ENCODE data around the gene MPZL3.

GRCh38 chr11:118241764-118242098, 10.4 kb downstream of the MPZL3 start:
- TF ChIP-seq, protein P1, sequence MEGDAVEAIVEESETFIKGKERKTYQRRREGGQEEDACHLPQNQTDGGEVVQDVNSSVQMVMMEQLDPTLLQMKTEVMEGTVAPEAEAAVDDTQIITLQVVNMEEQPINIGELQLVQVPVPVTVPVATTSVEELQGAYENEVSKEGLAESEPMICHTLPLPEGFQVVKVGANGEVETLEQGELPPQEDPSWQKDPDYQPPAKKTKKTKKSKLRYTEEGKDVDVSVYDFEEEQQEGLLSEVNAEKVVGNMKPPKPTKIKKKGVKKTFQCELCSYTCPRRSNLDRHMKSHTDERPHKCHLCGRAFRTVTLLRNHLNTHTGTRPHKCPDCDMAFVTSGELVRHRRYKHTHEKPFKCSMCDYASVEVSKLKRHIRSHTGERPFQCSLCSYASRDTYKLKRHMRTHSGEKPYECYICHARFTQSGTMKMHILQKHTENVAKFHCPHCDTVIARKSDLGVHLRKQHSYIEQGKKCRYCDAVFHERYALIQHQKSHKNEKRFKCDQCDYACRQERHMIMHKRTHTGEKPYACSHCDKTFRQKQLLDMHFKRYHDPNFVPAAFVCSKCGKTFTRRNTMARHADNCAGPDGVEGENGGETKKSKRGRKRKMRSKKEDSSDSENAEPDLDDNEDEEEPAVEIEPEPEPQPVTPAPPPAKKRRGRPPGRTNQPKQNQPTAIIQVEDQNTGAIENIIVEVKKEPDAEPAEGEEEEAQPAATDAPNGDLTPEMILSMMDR (IDR thresholded peaks at IDR 0.05; ENCODE audit: insufficient read depth, low read depth, low read length) = no peak
- no peak for TF ChIP-seq EZH2 (IDR thresholded peaks at IDR 0.05; ENCODE audit: insufficient read depth, low read length)

Measured in astrocyte (in vitro differentiated cells and primary cell).